Mucosa of descending colon (tissue), 3 donors: Measurements from ENCODE around the gene HTATSF1. TPM values are rescaled to one million over a fixed set of nuclear protein-coding genes. Genes with fewer than 3 reads are reported as not detected.

Experiments used
- microRNA-seq: library from miRNA; unstranded; fragments of <30 nt; microRNA quantifications from one replicate; pipeline ENCODE4, GENCODE V29; 2019
- total RNA-seq, 3 donors: library from RNA; stranded (reverse); fragmentation: NEBNext Ultra II Directional in 2 of 3; extraction: Animal tissue kit (Norgen Biotek cat#: 25700) in 2 of 3; gene quantifications; one replicate each; pipeline versions ENCODE4 v1.2.1 to v1.2.4, GENCODE V29; 2021 to 2023
- donor health status: DM: no; HTN: no; CAD: no; lungs with moderate emphysema.
- donor health status: DM: no; HTN: no; CAD: no.
- donor health status: DM: no; HTN: yes; CAD: no.

HTATSF1 gene
- total RNA-seq, 3 donors from 2014 or later, result 28.1 to 35.8 (median 29.2) TPM

Small RNAs within 50 kb of the gene (microRNA-seq; reads per million reads assigned to microRNA genes)
- not detected for gene MIR934

Other genes starting within 250 kb of the HTATSF1 start
- 10 to 100 TPM in 1 of 3 donors, 1 to 10 TPM in 2; 2.8 to 11.1 (median 4.4) TPM for gene MAP7D3, start 246.2 kb upstream of the HTATSF1 start, total RNA-seq
- under 1 TPM in 2 of 3 donors, not detected in 1; 0.03 TPM for gene ADGRG4, start 196.6 kb upstream of the HTATSF1 start, total RNA-seq
- not detected for gene BRS3, start 9.6 kb upstream of the HTATSF1 start, total RNA-seq
- gene VGLL1, start 34.6 kb downstream of the HTATSF1 start, total RNA-seq, result not detected
- gene CD40LG, start 150.6 kb downstream of the HTATSF1 start, total RNA-seq, result under 1 TPM; 0.22 to 0.43 (median 0.23) TPM